Measurements from ENCODE around the gene CPOX. TPM values are rescaled to one million over a fixed set of nuclear protein-coding genes. Genes with fewer than 3 reads are reported as not detected.

CPOX gene
- total and polyA plus RNA-seq, 11 donors, result 7.7 to 13.6 (median 12.4) TPM

GRCh38 chr3:98583766-98584165 is 9.6 kb downstream of the CPOX start:
- ATAC-seq (no peak), DNase-seq (no peak)
- TF ChIP-seq CTCF (IDR thresholded peaks at IDR 0.05), result no peak
- TF ChIP-seq POLR2A (IDR thresholded peaks at IDR 0.05), result no peak
- no peak overlapping the region for H3K4me3 ChIP-seq
- intact Hi-C loops (cut with DNase I), result no loop called here
- H3K9me3 ChIP-seq, result no peaks in the 10 kb centered on the region
- WGBS, 4 donors, result 68 to 84% (median 77%) methylated on average over 4 of the region's 4 CpGs
- no peaks in the 10 kb centered on the region for H3K27me3 ChIP-seq
- H3K36me3 ChIP-seq, result peaks cover 0 to 87% (median 49%) of the 10 kb centered on the region in 9 donors
- no peak overlapping the region for H3K27ac ChIP-seq
- peaks cover 0 to 25% (median 0%) of the 10 kb centered on the region in 12 donors for H3K4me1 ChIP-seq

DNA sequence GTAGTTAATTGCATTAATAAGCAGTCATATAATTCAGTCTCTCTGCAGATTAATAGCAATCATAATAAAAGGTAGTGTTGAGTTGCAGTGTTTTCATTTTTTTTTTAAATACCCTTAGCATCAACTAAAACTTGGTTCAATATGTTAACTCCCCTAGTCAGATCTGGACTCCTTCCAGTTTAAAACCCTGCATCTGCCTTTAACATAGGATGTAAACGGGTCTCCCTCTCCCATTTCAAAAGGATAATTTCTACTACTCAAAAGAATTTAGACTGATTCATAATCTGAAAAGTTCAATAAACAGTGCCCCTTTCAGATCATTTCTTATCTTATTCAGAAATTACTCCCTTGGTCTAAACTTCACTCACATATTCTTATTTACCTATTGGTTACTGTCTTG is 11.4 kb downstream of the CPOX start:
- Histone ChIP-seq H3K4me1 (peaks cover 0 to 14% (median 0%) of the 10 kb centered on the region in 12 donors), H3K27me3 (no peaks in the 10 kb centered on the region), H3K9me3 (no peaks in the 10 kb centered on the region), H3K4me3 (no peak overlapping the region), H3K36me3 (peaks cover 0 to 90% (median 58%) of the 10 kb centered on the region in 9 donors), H3K27ac (no peak overlapping the region)
- no peak for TF ChIP-seq CTCF (IDR thresholded peaks at IDR 0.05)
- no peak for TF ChIP-seq POLR2A (IDR thresholded peaks at IDR 0.05)
- ATAC-seq, result no peak
- DNase-seq, result no peak
- intact Hi-C loops (cut with DNase I), result no loop called here
- 95 to 99% (median 96%) methylated on average over 1 of the region's 1 CpG for WGBS, 4 donors

DNA sequence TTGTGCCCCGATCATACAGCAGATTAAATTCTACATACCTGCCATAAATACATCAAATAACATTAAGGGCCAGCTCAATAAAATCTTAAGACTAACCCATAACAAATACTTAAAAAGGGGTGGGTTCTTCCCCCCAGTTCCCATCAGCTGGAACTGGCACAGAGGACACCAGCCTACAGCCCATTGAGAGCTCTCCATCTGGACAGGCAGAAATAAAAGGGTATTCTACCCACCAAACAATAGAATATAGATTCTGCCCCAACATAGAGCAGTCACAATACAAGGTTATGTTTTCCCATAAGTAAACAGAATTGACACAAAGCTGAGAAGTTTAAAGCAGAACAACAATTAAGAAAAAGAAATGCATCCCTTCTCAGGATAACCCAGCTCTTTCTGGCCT is 11.9 kb downstream of the CPOX start:
- H3K36me3 ChIP-seq, result peaks cover 0 to 90% (median 63%) of the 10 kb centered on the region in 9 donors
- no peaks in the 10 kb centered on the region for H3K9me3 ChIP-seq
- no peak for ATAC-seq
- no peak for DNase-seq
- intact Hi-C loops (cut with DNase I), result no loop called here
- no peak overlapping the region for H3K4me3 ChIP-seq
- no peak overlapping the region for H3K27ac ChIP-seq
- 95 to 100% (median 96%) methylated on average over 1 of the region's 1 CpG for WGBS, 4 donors
- no peaks in the 10 kb centered on the region for H3K27me3 ChIP-seq
- TF ChIP-seq CTCF (IDR thresholded peaks at IDR 0.05) (no peak), POLR2A (IDR thresholded peaks at IDR 0.05) (no peak)
- peaks cover 0 to 12% (median 0%) of the 10 kb centered on the region in 12 donors for H3K4me1 ChIP-seq

- H3K27me3 ChIP-seq, result no peaks in the 10 kb centered on the region
- ATAC-seq, result no peak
- no peak overlapping the region for H3K4me3 ChIP-seq
- H3K36me3 ChIP-seq, result peaks cover 0 to 87% (median 56%) of the 10 kb centered on the region in 9 donors
- intact Hi-C loops (cut with DNase I), result no loop called here
- H3K9me3 ChIP-seq, result no peaks in the 10 kb centered on the region
- TF ChIP-seq CTCF (IDR thresholded peaks at IDR 0.05), result no peak
- TF ChIP-seq POLR2A (IDR thresholded peaks at IDR 0.05), result no peak
- 85 to 94% (median 92%) methylated on average over 8 of the region's 8 CpGs for WGBS, 4 donors
- H3K4me1 ChIP-seq, result peaks cover 0 to 12% (median 0%) of the 10 kb centered on the region in 12 donors
- DNase-seq, result no peak
- no peak overlapping the region for H3K27ac ChIP-seq
These were observed 12.7 kb downstream of the CPOX start for GRCh38 chr3:98580401-98581386.

Data from heart left ventricle (tissue), 16 donors.